HG03558 (cell line): ENCODE data around the gene DIP2C.
"Not testable (repeated sequence)": the region's sequence is repeated elsewhere in the genome, so short reads cannot be mapped to it uniquely, and the experiment has no call there.

ENCODE experiments used
- ATAC-seq: cut with Tn5 transposase; IDR thresholded peaks from one replicate; pipeline ENCODE4 v1.9.1; 2021; ENCODE audit warnings: moderate number of reproducible peaks; ENCODE audit not compliant: unreplicated experiment; ENCODE audit errors: extremely low read depth

Gene DIP2C

DNA sequence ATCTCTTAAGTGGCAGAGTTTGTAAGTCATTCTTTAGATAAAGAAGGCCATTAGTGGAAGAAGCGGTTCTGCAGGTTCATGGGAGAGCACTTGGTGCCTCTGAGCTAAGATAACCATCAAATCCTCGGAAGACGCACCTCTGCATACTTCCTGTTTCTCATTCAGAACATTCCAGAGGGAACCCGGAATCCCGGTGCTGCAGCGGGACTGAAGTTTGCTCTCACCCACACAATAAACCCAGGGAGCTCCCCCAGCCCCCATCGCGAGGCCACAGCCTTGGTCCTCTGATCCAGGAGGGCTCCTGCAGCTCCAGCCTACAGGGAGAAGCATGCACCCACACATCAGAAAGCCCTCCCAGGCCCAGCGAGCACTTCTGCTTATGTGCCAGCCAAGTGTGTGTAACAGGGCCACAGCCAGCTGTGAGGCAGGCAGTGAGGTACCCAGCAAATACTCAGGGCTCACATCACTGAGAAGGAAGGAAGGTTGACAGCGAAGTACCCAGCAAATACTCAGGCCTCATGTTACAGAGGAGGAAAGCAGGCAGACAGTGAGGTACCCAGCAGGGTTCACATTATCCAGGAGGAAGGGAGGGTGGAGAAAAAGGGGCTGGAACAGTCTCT is 142.4 kb downstream of the DIP2C start:
- no peak for ATAC-seq

DNA sequence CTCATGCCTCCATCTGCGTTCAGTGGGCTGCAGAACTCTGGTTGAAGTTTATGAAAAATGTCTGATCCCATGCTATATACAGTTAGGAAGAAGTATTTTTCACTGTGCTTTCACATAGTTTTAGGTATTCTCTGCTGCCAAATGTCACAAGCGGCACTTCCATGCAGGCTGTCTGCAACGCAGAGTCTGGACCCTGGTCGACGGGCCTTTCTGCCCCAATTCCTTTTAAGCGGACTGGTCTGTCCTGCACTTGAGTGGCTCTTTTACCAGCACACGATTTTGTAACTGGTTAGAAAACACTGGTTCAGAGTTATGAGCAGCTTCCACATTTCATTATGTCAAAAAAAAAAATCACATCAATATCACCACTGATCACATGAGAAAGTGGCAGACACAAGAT is 143.0 kb downstream of the DIP2C start:
- ATAC-seq = no peak

DNA sequence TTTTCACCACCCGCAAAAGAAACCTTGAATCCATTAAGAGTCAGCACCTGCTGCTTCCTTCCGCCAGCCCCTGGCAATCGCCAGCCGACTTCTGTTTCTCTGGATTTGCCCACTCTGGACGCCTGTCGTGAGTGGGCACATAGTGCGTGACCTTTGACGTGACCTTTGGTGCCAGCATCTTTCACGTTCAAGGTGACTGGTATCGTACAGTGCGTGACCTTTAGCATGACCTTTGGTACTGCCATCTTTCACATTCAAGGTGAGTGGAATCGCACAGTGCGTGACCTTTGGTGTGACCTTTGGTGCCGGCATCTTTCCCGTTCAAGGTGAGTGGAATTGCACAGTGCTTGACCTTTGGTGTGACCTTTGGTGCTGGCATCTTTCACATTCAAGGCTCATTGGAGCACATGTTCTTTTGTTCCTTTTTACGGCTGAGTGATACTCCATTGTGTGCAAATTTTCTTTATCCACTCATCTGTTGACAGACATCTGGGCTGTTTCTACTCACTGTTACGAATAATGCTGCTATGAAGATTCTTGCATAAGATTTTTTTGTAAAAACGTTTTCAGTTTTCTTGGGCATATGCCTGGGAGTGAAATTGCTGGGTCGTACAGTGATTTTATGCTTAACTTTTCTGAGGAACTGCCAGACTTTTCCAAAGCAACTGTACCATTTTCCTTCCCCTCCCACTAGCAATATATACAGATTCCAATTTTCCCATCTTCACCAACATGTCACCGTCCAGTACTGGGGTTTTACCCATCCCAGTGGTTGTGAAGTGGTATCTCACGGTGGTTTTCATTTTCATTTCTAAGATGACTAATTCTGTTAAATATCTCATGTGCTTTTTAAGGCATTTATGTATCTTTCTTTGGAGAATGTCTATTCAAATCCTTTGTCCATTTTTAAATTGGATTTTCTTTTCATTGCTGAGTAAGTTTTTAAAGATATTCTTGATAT is 145.3 kb downstream of the DIP2C start:
- ATAC-seq = no peak

DNA sequence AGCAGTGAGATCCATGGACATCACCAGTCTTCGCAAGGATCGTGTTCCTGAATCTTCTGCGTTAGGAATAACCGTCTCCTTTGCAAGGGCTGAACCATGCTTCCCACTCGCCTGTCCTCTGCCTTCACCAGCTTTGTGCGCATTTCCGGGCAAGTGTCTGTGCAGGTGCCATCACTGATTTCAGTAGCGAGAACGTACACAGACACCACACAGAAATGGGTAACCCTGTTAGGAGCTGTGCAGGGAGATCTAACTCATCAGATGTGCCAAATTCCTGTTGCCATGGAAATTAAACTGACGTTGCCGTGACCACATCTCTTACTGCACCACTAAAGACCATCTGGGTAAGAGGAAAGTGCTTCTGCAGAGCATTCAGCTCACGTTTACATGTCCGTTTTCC is 146.3 kb downstream of the DIP2C start:
- ATAC-seq = no peak

DNA sequence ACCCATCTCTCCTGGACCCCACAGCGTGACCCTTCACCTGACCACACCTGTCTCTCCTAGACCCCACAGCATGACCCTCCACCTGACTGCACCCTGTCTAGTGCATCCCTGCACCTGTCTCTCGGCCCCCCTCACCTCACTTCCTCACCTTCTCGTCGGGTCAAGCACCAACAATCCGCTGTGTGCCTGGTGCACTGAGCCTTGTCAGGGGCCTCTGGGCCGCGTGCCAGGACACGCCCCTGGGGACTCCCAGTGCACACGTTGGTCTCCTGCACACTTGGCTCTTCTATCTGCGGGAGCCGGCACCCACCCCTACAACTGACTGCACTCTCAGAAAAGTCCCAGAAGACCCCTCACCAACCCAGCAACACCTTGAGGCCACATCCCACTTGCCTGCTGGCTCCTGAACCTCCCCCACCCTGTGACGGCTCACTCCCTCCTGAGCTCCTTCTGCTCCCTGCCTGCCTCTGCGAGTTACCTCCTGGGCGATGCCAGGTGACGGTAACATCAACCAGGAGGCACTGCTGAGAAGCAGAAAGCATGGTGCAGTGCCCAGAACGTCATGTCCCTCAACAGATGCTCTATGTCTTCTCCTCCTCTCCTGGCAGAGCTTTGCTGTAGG is 147.6 kb downstream of the DIP2C start:
- ATAC-seq = no peak

DNA sequence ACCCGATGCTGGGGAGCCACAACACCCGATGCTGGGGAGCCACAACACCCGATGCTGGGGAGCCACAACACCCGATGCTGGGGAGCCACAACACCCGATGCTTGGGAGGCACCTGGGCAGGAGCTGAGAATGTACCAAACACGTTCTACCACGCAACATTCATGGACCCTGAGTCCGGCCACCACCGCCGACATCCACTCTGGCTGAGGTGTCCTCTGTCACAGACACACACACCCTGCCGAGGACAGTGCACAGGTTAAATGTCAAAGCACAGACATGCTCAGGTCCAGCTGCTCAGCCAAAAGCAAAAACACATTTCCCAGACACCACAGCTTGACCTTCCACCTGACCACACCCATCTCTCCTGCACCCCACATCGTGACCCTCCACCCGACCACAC is 148.4 kb downstream of the DIP2C start:
- ATAC-seq = no peak

DNA sequence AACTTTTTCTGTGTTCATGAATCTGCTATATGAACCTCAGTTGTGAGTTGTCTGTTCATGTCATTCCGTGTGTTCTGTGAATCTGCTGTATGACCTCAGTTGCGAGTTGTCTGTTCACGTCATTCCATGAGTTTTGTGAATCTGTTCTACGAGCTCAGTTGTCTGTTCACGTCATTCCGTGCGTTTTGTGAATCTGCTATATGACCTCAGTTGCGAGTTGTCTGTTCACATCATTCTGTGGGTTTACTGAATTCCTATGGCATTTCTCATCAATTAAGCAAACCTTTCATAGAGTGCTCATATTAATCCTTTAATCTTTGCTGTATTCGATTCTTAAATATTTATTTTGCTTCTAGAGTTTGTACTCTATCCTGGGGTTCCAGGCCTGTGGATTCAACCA is 150.6 kb downstream of the DIP2C start:
- no peak for ATAC-seq

DNA sequence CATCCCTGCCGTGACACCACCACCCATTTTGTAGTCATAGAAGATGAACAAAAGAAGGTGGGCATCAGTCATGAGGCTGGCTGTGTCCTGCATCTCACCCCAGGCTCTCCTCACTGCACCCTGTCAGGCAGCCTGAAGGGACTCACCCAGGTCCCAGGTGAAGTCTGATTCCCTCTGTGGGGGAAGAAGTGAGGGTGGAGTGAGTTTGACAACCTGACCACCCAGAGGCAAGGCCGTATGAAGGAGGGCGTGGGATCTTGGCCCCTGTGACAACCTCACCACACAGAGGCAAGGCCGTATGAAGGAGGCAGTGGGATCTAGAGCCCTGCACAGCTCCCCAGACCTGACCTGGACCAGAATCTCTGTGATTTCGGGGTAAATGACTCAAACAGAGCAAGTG is 152.5 kb downstream of the DIP2C start:
- ATAC-seq = no peak

DNA sequence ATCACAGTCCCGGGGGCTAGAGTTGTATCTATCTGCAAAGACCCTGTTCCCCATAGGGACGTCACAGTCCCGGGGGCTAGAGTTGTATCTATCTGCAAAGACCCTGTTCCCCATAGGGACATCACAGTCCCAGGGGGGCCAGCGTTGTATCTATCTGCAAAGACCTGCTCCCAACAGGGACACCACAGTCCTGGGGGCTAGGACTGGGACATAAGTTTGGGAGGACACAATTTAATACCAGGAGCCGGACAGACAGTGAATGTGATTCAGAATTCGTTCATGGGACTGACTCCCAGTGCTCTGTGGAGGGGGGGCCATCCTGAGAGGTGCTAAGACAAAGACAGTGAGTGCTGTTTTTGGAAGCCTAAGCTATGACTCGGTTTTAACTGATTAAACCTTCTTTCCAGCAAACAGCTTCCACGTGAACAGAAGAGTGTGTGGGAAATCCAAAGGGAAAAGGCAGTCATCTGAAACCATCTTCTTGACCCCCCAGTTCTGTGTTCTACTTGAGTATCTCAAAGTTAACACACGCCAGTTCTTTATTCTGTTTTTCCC is 153.0 kb downstream of the DIP2C start:
- ATAC-seq = no peak

DNA sequence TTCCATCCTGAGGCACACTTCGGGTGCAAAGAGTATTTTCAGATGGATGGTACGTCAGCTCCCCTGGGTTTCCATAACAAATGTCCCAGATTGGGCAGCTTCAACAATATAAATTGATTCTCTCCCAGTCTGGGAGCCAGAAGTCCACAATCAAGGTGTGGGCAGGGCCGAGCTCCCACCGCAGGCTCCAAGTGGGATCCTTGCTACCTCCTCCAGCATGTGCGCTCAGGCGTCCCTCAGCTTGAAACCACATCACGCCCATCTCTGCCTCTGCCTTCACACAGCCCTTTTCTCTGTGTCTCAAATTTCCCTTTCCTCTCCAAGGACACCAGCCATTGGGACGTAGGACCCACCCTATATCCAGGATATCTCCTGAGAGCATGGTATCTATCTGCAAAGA is 153.5 kb downstream of the DIP2C start:
- no peak for ATAC-seq

DNA sequence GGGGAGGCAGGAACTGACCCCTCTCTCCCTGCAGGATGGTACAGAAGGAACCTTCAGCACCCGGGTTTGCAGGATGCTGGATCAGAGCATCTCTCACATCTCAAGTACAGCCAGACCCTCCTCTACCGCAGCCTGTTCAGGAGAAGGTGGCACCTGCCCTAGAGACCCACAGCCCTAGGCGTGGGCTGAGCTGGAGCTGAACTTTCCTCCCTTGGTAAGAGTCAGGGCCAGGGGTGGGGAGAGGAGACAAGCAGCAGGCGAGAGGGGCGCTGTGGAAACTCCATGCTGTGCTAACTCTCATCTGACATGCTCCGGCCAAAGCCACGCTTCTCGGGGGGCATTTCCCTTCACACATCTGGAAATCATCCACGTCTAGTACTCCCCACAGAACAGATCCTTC is 154.4 kb downstream of the DIP2C start:
- ATAC-seq = no peak

DNA sequence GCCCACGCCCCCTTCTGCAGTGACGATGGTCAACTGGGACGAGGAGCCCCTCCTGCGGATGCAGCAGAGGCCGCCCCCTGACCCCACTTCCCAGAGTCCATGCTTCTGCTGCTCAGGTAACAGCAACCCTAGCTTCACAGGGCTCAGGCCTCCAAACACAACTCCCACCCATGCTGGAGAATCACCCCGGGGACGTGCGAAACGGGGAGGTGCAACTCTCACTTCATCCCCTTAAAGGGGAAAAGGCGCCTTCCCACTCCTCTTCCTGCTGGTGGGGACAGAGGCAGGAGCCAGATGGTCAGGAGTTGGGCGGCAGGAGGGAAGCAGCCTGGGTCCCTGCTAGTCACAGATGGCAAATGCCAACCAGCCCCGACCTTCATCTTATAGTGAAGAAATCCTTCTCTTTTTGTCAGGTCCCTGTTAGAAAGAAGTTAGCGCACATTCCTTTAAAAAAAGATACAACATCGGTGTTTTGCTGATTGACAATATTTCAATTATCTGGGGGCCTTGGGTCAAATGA is 155.4 kb downstream of the DIP2C start:
- ATAC-seq = no peak

DNA sequence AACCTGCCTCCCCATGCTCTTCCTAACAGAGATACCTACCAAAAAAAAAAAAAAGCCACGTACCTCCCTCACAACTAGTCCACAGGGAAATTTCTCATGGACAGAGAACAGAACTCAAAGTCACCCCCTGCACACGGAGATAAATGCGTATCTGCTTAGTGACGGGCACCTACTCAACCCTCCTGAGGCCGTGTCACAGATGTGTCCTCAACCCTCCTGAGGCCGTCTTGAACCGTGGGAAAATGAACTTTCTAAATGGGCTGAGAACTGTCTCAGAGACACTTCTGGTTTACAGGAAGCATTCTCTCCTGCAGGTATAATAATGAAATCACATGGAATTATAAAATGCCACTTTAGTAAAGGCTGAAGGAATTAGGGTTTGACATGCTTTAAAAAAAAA is 155.9 kb downstream of the DIP2C start:
- ATAC-seq = no peak

DNA sequence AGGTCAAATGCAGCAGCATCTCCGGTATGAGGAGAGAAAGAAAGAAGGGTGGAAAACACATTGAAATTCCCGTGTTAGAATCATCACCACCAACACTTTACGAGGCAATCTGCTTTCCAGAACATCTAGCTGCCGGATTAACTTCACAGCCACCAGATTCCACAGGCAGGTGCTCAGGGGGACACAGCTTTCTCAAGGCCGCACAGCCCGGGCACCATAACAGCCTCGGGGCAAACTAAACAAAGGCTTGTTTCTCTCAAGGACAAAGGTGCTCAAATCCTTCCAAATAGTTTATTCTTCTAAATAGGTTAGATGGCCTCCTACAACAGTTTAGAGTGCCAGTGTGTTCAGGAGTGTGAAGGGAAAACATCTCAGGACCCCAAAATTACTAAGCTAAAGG is 156.3 kb downstream of the DIP2C start:
- no peak for ATAC-seq

DNA sequence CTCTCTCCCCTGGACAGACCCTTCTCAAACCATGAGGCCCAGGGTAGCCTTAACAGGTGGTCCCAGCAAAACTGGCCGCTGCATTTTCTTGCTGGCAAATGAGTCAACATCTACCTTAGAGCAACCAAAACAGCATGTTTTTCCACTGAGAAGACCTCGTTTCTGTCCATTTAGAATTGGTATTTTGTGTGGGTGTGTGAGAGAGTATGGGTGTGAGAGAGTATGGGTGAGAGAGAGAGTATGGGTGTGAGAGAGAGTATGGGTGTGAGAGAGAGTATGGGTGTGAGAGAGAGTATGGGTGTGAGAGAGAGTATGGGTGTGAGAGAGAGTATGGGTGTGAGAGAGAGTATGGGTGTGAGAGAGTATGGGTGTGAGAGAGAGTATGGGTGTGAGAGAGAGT is 157.1 kb downstream of the DIP2C start:
- ATAC-seq = not testable (repeated sequence)

DNA sequence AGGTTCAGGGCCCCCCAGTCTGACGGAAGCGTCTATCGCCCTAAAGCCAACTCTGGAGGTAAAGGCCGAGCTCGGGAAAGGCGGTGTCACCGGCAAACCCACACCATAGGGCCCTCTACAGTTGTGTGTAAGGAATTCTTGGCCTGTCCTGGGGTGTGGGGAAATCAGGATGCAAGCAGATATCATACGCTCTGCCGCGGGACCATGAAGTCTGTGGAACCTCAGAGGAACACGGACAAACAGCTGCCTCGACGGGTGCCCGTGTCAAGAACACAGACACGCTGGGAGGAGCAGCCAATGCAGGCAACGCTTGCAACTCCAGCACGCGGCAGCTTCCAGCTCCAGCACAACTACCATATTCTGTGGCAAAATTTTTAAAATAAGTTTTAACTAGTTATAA is 157.9 kb downstream of the DIP2C start:
- ATAC-seq = no peak

DNA sequence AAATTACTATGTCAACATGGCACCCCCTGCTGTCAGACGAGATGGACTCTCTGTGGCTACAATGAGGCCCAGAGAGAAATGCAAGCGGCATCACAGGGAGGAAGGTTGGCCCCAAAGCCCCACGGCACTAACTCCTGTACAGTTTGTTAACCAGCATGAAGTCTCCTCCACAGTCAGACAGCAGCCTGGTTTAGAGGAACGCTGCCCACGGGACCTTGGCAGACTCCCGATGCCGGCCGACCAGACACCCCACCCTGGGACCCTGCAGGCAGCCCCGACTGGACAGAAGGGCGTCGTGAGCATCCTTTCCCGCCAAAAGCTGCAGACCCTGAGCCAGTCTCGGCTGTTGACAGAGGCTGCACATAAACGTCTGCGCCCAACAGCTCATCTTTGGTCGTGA is 158.8 kb downstream of the DIP2C start:
- no peak for ATAC-seq

DNA sequence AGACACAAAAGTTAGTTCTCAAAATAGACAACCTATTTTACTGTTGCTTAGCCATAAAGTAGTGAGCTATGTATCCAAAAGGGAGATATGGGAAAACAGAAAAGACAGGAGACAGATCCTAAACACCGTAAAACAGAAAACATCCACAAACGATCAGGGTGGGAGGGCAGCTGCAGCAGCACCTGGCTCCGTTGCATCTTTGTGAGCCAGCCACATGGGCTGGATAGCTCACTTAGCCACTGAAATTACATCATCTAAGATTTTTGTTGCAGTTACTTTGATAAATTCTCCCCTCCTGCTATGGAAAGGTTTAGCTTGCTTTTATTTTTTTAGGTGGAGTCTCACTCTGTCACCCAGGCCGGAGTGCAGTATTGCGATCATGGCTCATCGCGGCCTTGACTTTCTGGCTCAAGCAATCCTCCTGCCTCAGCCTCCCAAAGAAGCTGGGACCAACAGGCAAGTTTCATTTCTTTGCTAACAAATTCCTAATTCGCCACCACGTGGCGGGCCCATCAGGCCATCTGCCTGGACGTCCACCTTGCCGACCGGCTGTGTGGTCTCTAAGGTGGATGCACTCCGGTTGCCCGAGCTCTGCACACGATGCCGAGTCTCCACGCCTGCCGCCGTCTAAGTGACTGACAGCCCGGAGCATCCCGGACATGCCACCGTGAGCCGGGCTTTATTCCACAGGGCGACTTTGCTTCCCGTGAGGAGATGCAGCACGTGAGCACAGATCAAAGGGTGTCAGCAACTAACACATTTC is 159.8 kb downstream of the DIP2C start:
- no peak for ATAC-seq

DNA sequence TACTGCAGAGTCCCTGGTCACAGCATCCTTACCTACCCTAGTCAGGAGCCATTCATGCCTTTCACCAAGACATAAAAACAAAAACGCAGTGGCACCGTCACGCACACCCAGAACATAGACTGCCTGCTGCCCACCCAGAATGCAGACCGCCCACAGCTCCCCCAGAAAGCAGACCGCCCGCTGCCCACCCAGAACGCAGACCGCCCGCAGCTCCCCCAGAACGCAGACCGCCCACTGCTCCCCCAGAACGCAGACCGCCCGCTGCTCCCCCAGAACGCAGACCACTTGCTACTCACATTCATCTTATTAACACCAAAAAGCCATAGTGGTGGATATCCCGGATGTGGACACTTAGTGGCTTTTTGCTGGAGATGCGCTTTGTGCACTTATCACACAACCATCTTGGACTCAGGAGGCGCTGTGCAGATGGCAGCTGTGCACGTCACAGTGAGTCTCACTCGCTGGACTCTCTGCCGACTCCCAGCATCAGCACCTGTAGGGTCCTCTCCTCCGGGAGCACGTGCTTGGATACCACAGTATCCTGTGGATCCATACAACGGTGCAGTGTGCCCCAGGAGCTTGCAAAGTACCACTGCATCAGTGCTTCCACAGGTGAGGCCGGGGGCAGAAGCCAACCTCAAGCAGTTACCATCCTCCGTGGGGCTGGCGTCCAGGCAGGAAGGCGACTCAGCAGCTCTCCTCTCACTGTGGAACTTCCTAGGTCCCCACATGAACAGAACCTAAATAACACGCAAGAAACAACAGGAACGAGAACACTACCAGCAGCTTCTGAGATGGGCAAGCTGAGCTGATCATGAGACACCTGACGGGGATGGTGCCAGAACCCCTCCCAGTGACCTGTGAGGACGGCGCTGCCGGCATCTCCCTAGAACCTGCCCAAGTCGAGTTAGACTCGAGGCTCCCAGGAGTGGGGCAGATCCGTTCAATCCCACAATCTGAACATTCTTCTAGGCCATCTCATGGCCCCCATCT is 161.0 kb downstream of the DIP2C start:
- no peak for ATAC-seq
